HG03097 (cell line): Measurements from ENCODE around the gene NPAS1.
"Not testable (repeated sequence)": the region's sequence is repeated elsewhere in the genome, so short reads cannot be mapped to it uniquely, and the experiment has no call there.

Source experiments
- ATAC-seq: cut with Tn5 transposase; IDR thresholded peaks from one replicate; pipeline ENCODE4 v1.9.1; 2021; ENCODE audit not compliant: unreplicated experiment, low FRiP score

NPAS1 gene

GRCh38 chr19:47044946-47045866, 25.6 kb downstream of the NPAS1 start:
- ATAC-seq, result no peak

DNA sequence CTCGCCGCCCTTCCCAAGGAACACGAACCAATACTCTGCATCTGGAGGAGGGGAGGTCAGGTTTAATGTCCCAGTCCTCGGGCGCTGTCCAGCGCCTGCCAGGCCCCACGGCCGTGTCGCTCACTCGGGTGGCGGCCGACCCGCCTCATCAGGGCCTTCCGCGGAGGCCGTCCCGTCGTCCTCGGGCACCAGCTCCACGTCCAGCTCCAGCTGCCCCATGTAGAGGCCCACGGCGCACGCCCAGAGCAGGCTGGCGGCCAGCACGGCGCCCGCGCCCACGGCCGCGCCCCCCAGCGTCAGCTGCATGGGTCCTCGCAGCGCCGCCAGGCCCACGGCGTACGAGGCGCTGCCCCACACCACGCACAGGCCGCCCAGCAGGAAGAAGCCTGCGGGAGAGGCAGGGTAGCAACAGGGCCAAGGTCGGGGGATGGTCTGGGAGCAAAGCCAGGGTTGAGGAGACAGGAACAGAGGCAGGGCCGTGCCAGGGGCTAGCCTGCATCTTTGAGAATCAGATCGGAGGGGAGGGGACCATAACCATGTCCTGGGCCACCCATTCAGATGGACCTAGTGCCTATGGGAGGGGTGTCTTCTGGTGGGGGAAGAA, 26.3 kb downstream of the NPAS1 start:
- ATAC-seq, result no peak

DNA sequence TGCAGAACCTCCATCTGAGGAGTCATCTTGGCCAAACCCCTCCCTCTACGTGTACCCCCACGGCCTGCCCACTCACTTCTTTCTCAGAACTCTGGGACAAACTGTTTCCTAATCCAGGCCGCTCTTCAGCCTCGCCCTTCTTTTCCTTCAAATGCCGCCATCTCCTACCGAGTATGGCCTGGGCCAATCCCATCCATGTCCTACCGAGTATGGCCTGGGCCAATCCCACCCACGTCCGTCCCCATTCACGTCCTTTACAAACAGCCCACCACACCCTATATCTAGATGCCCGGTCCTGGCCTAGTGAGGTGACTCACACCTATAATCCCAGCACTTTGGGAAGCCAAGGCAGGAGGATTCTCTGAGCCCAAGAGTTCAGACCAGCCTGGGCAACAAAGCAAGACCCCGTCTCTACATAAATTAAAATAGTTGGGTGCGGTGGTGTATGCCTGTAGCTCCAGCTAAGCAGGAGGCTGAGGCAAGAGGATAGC, 27.7 kb downstream of the NPAS1 start:
- no peak for ATAC-seq

DNA sequence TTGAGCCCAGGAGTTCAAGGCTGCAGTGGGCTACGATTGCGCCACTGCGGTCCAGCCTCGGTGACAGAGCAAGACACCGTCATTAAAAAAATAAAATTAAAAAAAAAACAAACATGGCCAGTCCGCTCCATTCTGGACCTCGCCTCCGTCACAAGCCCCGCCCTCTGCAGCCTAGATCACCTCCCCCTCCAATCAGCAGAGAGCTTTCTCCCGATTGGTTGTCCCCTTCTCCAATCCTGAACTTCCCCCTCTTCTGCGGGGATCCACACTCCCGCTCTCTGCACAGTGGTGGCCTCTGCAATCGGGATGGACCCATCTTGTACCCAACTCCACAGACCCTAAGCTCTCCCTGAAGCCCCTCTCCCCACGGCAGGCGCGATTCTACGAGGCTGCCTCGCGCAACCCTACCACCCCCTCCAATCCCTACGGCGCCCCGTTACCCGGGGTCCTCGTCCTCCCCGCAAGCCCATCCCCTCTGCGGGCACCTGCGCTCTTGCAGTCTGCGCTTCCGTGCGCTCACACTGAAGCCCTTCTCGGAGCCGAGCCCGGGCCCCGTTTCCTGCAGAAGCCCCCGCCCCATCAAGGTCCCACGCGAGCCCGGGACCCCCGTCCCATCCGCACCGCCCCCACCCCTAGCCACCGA, 28.2 kb downstream of the NPAS1 start:
- ATAC-seq, result peak; percentile 36

DNA sequence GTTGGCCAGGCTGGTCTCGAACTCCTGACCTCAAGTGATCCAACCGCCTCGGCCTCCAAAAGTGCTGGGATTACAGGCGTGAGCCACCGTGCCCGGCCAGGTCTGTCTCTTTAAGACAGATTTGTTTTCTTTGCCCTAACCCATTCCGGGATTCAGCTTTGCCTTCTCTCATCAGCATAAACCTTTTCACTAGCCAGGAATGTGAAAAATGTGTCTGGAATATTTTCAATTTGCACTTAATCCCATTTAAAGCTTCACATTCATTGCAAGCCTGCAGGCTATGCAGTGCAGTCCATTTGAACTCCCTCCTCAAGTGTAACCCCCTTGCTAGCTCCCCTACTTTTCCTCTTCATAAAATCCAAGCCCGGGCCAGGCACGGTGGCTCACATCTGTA, 29.7 kb downstream of the NPAS1 start:
- ATAC-seq, result no peak

DNA sequence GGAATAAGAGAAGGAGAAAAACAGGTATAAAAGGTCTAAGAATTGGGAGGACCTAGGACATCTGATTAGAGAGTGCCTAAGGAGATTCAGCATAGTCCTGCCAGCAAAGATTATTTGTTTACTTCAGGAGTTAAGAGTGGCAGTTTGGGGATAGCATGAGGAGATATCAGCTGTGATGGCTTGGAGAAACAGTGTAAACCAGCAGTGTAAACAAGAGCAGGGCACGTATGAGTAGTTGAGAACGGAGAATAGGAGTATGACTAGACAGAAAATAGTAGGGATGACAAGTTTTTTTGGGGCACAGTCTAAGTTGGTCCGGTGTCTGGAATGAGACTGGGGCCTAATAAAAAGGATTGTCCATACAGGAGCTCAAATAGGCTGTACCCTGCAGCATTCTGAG, 30.9 kb downstream of the NPAS1 start:
- ATAC-seq, result not testable (repeated sequence)

DNA sequence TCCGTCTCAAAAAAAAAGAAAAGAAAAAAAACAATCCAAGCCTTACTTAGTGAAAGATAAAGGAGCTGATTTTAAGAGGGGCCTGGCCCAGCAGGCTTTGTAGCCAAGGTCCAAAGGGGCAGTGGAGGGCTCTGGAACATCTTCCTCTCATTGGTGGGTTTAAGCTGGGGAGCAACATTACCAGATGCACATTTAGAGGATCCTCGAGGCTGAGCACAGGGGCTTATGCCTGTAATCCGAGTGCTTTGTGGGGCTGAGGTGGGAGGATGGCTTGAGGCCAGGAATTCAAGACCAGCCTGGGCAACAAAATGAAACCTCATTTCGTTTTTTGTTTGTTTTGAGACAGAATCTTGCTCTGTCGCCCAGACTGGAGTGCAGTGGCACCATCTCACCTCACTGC, 36.8 kb downstream of the NPAS1 start:
- no peak for ATAC-seq

DNA sequence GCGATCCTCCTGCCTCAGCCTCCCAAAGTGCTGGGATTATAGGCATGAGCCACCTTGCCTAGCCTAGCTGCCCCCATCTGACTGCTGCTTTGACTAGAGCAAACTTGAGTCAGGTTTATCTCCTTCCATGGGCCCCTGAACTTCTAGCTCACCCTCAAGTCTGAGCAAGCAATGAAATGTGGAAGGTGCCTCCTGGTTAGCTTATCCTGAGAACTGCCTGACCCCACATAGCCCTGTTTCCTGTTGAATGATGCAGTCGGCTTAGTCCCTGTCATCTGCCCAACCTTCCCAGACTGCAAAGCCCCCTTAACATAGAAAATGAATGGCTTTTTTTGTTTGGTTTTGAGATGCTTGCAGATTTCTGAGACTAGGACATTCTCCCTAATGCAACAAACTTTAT, 37.7 kb downstream of the NPAS1 start:
- ATAC-seq, result no peak

- no peak for ATAC-seq
These were observed 39.0 kb downstream of the NPAS1 start for GRCh38 chr19:47058621-47059022.

DNA sequence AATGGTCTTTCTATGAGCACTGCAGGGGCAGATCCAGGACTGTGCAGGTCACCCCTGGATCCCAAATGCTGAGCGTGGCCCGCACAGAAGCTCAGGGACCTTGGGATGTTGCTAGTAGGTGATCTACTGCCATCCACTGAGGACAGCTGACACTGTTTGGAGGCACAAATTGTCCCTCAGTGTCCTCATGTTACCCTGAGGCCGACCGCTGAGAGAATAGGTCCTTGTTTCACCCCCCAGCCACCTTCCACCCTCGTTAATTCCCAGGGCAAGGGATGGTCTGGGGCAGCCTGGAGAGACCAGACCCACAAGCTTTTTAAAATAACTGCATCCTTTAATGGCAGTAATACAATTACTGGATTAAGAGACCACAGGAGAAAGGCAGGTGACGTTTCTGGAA, 44.2 kb downstream of the NPAS1 start:
- ATAC-seq, result no peak

DNA sequence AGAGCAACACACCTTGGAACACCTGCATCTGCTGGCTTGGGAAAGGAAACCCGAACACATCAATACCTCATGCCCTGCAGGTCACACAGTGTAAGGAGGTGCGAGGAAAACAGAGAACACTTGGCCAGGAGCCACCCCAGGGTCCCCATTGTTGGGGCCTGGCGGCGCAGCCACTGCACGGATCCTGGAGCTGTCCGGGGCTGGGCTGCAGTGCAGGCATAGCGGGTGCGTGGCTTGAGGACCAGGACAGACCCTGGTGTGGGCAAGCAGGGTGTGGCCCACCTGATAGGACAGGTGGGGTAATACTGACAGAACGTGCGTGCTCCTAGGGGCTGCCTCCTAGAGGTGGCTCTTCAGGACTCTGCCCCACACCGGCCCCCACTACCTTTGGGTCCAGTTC, 45.6 kb downstream of the NPAS1 start:
- no peak for ATAC-seq

GRCh38 chr19:47066376-47067214, 47.0 kb downstream of the NPAS1 start:
- ATAC-seq, result no peak

GRCh38 chr19:47067215-47067847, 47.7 kb downstream of the NPAS1 start:
- no peak for ATAC-seq

GRCh38 chr19:47068246-47068645, 48.6 kb downstream of the NPAS1 start:
- ATAC-seq, result no peak

- ATAC-seq, result no peak
These were observed 49.3 kb downstream of the NPAS1 start for GRCh38 chr19:47068876-47069406.

DNA sequence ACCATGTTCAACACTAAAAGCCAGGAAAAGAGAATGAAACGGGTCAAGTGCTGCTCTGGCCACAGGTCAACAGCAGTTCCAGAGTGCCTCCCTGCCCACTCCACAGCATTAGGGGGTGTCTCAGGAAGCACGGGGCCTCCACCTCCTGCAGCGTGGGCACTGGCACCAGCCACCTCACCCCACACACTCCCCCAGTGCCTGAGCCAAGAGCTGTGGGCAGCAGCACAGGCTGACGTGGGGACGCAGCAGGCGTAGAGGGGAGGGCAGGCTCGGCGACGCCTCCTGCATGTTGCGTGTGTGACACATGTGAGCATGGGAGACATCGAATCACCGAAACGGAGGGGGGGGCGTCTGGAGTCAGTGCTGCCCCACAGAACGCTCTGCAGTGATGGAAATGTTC, 50.2 kb downstream of the NPAS1 start:
- no peak for ATAC-seq

DNA sequence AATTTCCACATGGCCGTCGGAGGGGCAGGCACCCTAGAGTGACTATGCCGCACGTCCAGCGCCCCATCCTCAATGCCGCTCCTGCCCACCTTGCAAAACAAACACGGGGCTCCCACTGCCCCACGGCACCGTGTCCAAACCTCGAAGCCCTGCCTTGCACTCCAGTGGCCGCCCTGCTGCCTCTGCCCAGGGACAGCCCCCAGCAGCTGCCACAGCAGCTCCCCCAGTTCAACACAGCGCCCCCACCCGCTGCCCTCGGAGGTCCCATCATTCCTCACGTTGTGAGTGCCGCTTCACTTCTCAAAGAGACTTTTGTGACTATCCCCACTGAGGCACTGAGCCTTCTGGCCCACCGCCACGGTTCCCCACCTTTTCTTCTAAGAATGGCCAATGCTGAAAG, 51.1 kb downstream of the NPAS1 start:
- ATAC-seq, result no peak

GRCh38 chr19:47071731-47072130, 52.1 kb downstream of the NPAS1 start:
- ATAC-seq, result no peak

- ATAC-seq, result no peak
These were observed 52.7 kb downstream of the NPAS1 start for GRCh38 chr19:47072323-47072722.

DNA sequence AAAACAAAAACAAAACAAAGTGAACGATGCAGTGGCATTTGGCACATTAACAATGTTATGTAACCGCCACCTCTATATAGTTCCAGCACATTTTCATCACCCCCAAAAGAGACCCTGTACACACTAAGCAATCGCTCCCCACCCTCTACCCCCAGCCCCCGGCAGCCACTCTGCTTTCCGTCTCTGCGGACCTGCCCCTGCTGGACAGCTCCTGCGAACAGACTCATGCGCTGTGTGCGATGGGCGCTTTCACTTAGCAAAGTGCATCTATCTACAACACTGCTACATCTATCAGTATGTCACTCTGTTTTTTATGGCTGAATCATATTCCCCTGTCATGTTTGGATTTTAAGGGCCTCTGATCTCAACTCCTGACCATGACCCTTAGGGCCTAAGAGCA, 53.9 kb downstream of the NPAS1 start:
- ATAC-seq, result no peak
